Right kidney (tissue), 1 donor: Measurements from ENCODE around the gene CKLF.

ENCODE experiments used
- DNase-seq: peaks from one replicate; pipeline ENCODE4 v3.0.0-alpha.2; 2016

The CKLF gene

GRCh38 chr16:66516509-66516807 is 35.9 kb upstream of the CKLF start:
- DNase-seq = no peak

- peak; percentile 44 for DNase-seq
These were observed 35.4 kb upstream of the CKLF start for GRCh38 chr16:66516808-66517585.

GRCh38 chr16:66517586-66518263 is 34.7 kb upstream of the CKLF start:
- DNase-seq = no peak

- no peak for DNase-seq
These were observed 32.6 kb upstream of the CKLF start for GRCh38 chr16:66519482-66520373.

- DNase-seq = no peak
These were observed 31.8 kb upstream of the CKLF start for GRCh38 chr16:66520406-66521170.

- no peak for DNase-seq
These were observed 31.1 kb upstream of the CKLF start for GRCh38 chr16:66521252-66521713.

GRCh38 chr16:66521951-66522771 is 30.2 kb upstream of the CKLF start:
- no peak for DNase-seq

- DNase-seq = no peak
These were observed 29.4 kb upstream of the CKLF start for GRCh38 chr16:66522816-66523590.

DNA sequence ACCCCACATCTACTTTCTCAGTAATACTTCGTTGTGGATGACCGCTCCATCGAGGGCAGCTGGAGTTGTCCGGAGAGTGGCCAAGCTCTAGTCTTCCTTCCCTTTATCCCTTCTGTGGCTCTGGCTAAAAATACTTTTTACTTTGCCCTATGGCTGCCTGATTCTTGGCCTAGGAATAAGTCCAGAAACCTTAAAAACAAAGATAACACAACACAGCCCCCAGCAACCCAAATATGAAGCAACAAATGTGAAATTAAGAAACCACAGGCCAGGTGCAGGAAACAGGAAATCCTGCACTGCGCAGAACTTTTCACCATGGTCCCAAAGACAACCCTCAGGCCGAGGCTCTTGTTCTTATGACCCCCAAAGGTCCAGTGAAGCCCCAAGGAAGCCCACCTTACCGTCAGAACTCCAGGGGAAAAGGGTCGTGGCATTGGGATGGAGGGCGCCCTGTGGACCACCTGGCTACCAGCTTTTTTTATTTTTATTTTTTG is 28.5 kb upstream of the CKLF start:
- no peak for DNase-seq

DNA sequence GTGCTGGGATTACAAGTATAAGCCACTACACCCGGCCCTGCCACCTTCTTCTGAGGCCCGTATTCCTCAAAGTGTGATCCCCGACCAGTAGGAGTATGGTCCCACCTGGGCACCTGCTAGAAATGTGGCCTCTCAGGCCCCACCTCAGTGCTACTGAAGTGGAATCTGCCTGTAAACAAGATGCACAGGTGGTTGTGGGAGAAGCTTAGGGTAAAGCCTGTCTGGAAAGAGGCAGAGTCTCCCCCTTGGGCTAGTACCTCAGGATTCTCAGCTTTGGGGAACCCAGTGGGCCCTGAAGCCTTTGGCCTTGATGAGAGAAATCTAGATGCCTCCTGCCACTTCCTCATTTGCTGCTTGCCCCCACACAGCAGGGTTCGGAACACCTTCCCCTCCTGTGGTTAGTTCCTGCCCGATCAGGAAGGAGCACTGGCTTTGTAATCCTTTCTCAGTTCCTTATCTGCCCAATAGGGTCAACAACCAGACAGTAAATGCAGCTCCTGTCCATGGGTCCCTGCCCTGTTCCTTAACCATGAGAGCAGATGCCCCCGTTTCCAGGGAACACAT is 27.7 kb upstream of the CKLF start:
- no peak for DNase-seq

GRCh38 chr16:66525396-66526180 is 26.8 kb upstream of the CKLF start:
- DNase-seq = no peak

DNA sequence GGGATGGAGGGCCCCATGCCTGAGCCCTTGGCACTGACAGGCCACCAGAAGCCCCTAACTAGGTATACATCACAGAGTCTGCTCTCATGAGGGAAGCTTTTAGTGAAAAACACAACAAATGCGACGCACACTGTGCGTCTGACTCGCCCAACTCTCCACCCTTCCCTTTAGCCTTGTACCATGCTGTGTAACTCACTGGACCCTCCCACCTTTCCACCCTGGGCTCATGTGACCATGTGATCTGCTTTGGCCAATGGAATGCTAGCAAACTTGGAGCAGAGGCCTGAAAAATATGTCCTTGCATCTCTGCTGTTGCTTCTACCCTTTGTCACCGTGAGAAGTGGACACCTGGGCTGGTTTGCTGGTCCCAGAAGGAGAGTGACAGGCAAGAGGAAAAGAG is 24.1 kb upstream of the CKLF start:
- DNase-seq = no peak

GRCh38 chr16:66529475-66529874 is 22.9 kb upstream of the CKLF start:
- DNase-seq = no peak

- no peak for DNase-seq
These were observed 18.0 kb upstream of the CKLF start for GRCh38 chr16:66534376-66534799.

DNA sequence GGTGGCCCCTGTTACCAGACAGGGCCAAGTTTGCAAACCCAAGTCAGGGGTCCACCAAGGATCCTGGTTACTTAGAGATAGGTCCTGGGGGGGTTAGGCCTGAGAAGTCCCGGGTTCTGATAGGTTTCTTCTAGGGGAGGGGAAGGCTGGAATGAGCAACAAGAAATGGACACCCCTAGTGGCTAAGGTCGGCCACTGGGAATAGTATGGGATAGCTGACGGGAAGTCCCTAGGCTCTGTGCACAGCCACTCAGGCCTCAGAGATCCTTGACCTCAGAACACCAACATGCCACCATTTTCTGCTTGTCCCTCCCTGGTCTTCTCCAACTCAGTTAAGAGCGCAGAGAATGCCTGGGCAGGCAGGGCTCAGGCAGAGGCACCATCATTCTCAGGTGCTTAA is 15.9 kb upstream of the CKLF start:
- DNase-seq = no peak

GRCh38 chr16:66537236-66537635 is 15.1 kb upstream of the CKLF start:
- DNase-seq = no peak

- DNase-seq = no peak
These were observed 13.5 kb upstream of the CKLF start for GRCh38 chr16:66538910-66539309.

DNA sequence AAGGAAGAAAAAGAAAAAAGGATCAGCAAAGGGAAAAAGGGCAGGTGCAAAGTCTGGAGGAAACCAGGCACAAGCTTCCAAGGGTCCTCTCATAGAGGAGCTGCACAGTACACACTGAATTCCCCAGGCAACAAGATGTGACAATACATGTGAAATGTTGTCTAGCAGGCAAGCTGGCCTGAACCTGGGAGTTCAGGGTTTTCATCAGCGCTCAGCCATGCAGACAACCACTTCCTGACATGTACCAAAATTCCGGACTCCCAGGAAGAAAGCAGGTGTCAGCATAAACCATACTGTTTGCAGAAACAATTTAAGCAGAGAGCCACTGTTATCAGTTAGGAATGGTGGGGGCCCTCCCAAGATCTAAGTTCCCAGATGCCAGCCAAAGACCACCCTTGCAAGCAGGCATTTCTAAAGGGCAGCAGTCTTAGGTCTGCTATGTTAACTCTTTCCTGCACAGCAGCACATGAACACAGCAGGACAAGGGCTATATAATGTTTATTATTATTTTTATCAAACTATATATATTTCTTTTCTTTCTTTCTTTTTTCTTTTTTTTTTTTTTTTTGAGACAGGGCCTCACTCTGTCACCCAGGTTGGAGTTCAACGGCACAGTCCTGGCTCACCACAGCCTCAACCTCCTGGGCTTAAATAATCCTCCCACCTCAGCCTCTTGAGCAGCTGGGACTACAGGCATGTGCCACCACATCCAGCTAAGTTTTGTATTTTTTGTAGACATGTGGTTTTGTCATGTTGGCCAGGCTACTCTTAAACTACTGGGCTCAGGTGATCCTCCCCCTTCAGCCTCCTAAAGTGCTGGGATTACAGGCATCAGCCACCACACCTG is 12.5 kb upstream of the CKLF start:
- peak; percentile 20 for DNase-seq
